ACC112 (cell line): Measurements from ENCODE around the gene FOXN3.
A peak's percentile ranks its signal among the peaks of the same experiment; 100 is the strongest.

Experiments used
- H2AFZ ChIP-seq: fragments of 200-600 bp; sonication (generic); one replicate; pipeline ENCODE4 v1.6.0; 2017; ENCODE audit warnings: antibody characterized with exemption, low read length; ENCODE audit not compliant: unreplicated experiment
- H3K27ac ChIP-seq: fragments of 200-600 bp; sonication (generic); 2 replicates; pipeline ENCODE4 v1.5.1; 2014; ENCODE audit warnings: low read depth, mild to moderate bottlenecking, antibody characterized with exemption, low read length, moderate library complexity
- H3K27me3 ChIP-seq: fragments of 200-600 bp; sonication (generic); 2 replicates; pipeline ENCODE4 v1.6.1; 2014; ENCODE audit warnings: mild to moderate bottlenecking, antibody characterized with exemption, low read length, moderate library complexity, mixed read lengths; ENCODE audit not compliant: insufficient read depth
- H3K36me3 ChIP-seq: fragments of 200-600 bp; sonication (generic); 2 replicates; pipeline ENCODE4 v1.6.1; 2016; ENCODE audit warnings: mild to moderate bottlenecking, antibody characterized with exemption, low read length, moderate library complexity, mixed read lengths; ENCODE audit not compliant: insufficient read depth
- H3K4me1 ChIP-seq: fragments of 200-600 bp; sonication (generic); one replicate; pipeline ENCODE4 v1.6.1; 2016; ENCODE audit warnings: low read length, mixed read lengths; ENCODE audit not compliant: insufficient read depth, unreplicated experiment, control insufficient read depth
- H3K4me3 ChIP-seq: fragments of 200-600 bp; sonication (generic); 2 replicates; pipeline ENCODE4 v1.5.1; 2014; ENCODE audit warnings: mild to moderate bottlenecking, low read depth, low read length
- H3K79me2 ChIP-seq: fragments of 200-600 bp; sonication (generic); one replicate; pipeline ENCODE4 v1.6.0; 2016; ENCODE audit warnings: low read length; ENCODE audit not compliant: control insufficient read depth, unreplicated experiment, insufficient read depth

Gene FOXN3

GRCh38 chr14:89408907-89409700 lies 7.9 kb downstream of the FOXN3 start:
- peaks cover 3% of the 10 kb centered on the region; the same call in 1 of the 2 replicates for H3K36me3 ChIP-seq
- no peak overlapping the region for H3K4me3 ChIP-seq
- H2AFZ ChIP-seq: no peak overlapping the region
- no peaks in the 10 kb centered on the region for H3K27me3 ChIP-seq
- peaks cover 30% of the 10 kb centered on the region for H3K79me2 ChIP-seq
- H3K27ac ChIP-seq: no peak overlapping the region
- H3K4me1 ChIP-seq: peaks cover 20% of the 10 kb centered on the region

- Histone ChIP-seq H3K4me1 (peaks cover 20% of the 10 kb centered on the region), H3K4me3 (no peak overlapping the region), H3K36me3 (peaks cover 3% of the 10 kb centered on the region; the same call in 1 of the 2 replicates), H2AFZ (no peak overlapping the region), H3K27ac (no peak overlapping the region), H3K27me3 (no peaks in the 10 kb centered on the region), H3K79me2 (peaks cover 30% of the 10 kb centered on the region)
Observed at GRCh38 chr14:89407856-89408255, 9.2 kb downstream of the FOXN3 start.

GRCh38 chr14:89406941-89407340 lies 10.1 kb downstream of the FOXN3 start:
- H2AFZ ChIP-seq: no peak overlapping the region
- H3K4me3 ChIP-seq: 0 out of 2 replicates have a peak overlapping the region, but pooled peaks have one; percentile 7
- H3K36me3 ChIP-seq: peaks cover 2% of the 10 kb centered on the region; the same call in 1 of the 2 replicates
- H3K27me3 ChIP-seq: no peaks in the 10 kb centered on the region
- peak overlapping the region; percentile 22; the same call in 1 of the 2 replicates for H3K27ac ChIP-seq
- H3K4me1 ChIP-seq: peaks cover 20% of the 10 kb centered on the region
- H3K79me2 ChIP-seq: peaks cover 31% of the 10 kb centered on the region

GRCh38 chr14:89406361-89406760 lies 10.7 kb downstream of the FOXN3 start:
- no peak overlapping the region for H3K4me3 ChIP-seq
- no peaks in the 10 kb centered on the region; the same call in 1 of the 2 replicates for H3K36me3 ChIP-seq
- no peak overlapping the region for H2AFZ ChIP-seq
- H3K79me2 ChIP-seq: peaks cover 31% of the 10 kb centered on the region
- peaks cover 20% of the 10 kb centered on the region for H3K4me1 ChIP-seq
- peak overlapping the region; percentile 22; the same call in 1 of the 2 replicates for H3K27ac ChIP-seq
- H3K27me3 ChIP-seq: no peaks in the 10 kb centered on the region

GRCh38 chr14:89405712-89406111 lies 11.3 kb downstream of the FOXN3 start:
- H3K79me2 ChIP-seq: peaks cover 34% of the 10 kb centered on the region
- H3K36me3 ChIP-seq: no peaks in the 10 kb centered on the region
- peaks cover 20% of the 10 kb centered on the region for H3K4me1 ChIP-seq
- H3K27me3 ChIP-seq: no peaks in the 10 kb centered on the region
- no peak overlapping the region for H2AFZ ChIP-seq
- H3K4me3 ChIP-seq: no peak overlapping the region
- H3K27ac ChIP-seq: no peak overlapping the region

GRCh38 chr14:89402363-89402762 lies 14.7 kb downstream of the FOXN3 start:
- Histone ChIP-seq H3K27me3 (no peaks in the 10 kb centered on the region), H3K36me3 (no peaks in the 10 kb centered on the region), H3K27ac (no peak overlapping the region), H3K79me2 (peaks cover 40% of the 10 kb centered on the region), H2AFZ (no peak overlapping the region), H3K4me3 (no peak overlapping the region), H3K4me1 (peaks cover 13% of the 10 kb centered on the region)

- H3K4me3 ChIP-seq: no peak overlapping the region
- H3K27me3 ChIP-seq: no peaks in the 10 kb centered on the region
- no peak overlapping the region for H2AFZ ChIP-seq
- peaks cover 35% of the 10 kb centered on the region for H3K79me2 ChIP-seq
- H3K4me1 ChIP-seq: peaks cover 7% of the 10 kb centered on the region
- H3K27ac ChIP-seq: no peak overlapping the region
- no peaks in the 10 kb centered on the region for H3K36me3 ChIP-seq
Observed at GRCh38 chr14:89401761-89402160, 15.3 kb downstream of the FOXN3 start.

- Histone ChIP-seq H3K27me3 (no peaks in the 10 kb centered on the region), H3K4me3 (no peak overlapping the region), H3K79me2 (peaks cover 36% of the 10 kb centered on the region), H3K36me3 (no peaks in the 10 kb centered on the region), H3K4me1 (peaks cover 4% of the 10 kb centered on the region), H3K27ac (no peak overlapping the region), H2AFZ (no peak overlapping the region)
Observed at GRCh38 chr14:89401241-89401640, 15.8 kb downstream of the FOXN3 start.

- Histone ChIP-seq H3K36me3 (no peaks in the 10 kb centered on the region), H2AFZ (no peak overlapping the region), H3K27ac (no peak overlapping the region), H3K4me3 (no peak overlapping the region), H3K79me2 (peaks cover 38% of the 10 kb centered on the region), H3K27me3 (no peaks in the 10 kb centered on the region), H3K4me1 (peaks cover 4% of the 10 kb centered on the region)
Observed at GRCh38 chr14:89400529-89400928, 16.5 kb downstream of the FOXN3 start.

- Histone ChIP-seq H3K27me3 (no peaks in the 10 kb centered on the region), H3K79me2 (peaks cover 41% of the 10 kb centered on the region), H3K36me3 (no peaks in the 10 kb centered on the region), H3K4me3 (no peak overlapping the region), H3K4me1 (peaks cover 4% of the 10 kb centered on the region), H3K27ac (peak overlapping the region; percentile 36; the same call in 1 of the 2 replicates), H2AFZ (no peak overlapping the region)
Observed at GRCh38 chr14:89399594-89400068, 17.4 kb downstream of the FOXN3 start.

- Histone ChIP-seq H2AFZ (no peak overlapping the region), H3K27ac (peak overlapping the region; percentile 12; the same call in 1 of the 2 replicates)
Observed at GRCh38 chr14:89399157-89399556, 17.9 kb downstream of the FOXN3 start.

More at GRCh38 chr14:89399157-89399556, 17.9 kb downstream of the FOXN3 start:
- peaks cover 4% of the 10 kb centered on the region for H3K4me1 ChIP-seq
- no peak overlapping the region for H3K4me3 ChIP-seq
- no peaks in the 10 kb centered on the region for H3K36me3 ChIP-seq
- H3K79me2 ChIP-seq: peaks cover 45% of the 10 kb centered on the region
- no peaks in the 10 kb centered on the region for H3K27me3 ChIP-seq
